ENCODE data around the gene TJAP1. TPM values are rescaled to one million over a fixed set of nuclear protein-coding genes. Genes with fewer than 3 reads are reported as not detected.
"Not testable (repeated sequence)": the region's sequence is repeated elsewhere in the genome, so short reads cannot be mapped to it uniquely, and the experiment has no call there.

TJAP1 gene
- total RNA-seq, 2 experiments from 2014 or later, result 30.2 to 32.9 TPM

DNA sequence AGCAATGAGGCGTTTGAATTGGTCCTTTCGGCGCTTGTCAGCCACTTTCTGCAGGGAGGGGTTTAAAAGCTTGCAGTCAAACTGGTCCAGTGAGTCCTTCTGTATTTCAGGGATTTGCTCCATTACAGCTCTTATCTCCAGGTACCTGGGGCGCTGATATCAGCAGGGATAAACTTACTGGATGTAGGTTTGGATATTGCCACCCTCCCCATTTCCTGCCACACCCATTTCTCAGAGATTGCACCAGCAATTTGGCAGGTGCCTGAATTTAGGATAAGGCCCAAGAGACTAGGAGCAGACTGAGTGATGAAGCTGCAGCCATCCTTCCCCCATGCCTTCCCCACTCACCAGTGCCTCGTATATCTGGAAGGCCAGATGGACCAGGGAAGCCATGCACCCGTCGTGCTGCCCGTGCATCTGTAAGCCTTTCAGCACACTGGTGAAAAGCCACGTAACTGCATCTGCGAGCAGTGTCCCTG, 47.2 kb downstream of the TJAP1 start:
- Mint-ChIP-seq H3K4me3 (no peak overlapping the region), H3K27me3 (no peaks in the 10 kb centered on the region), H3K27ac (no peak overlapping the region), H3K9me3 (no peaks in the 10 kb centered on the region), H3K4me1 (ENCODE audit: low read depth) (peaks cover 11% of the 10 kb centered on the region), H3K36me3 (ENCODE audit: low read depth) (peaks cover 56% of the 10 kb centered on the region)
- intact Hi-C loops (cut with micrococcal nuclease), result no loop called here
- POLR2A ChIA-PET, result interaction anchor here (1.2 to 5.1 kb wide), 4 partner anchors 10 to 50 kb away, joined by 3 to 20 read pairs (median 4); partner anchors contain the start of genes POLH and XPO5
- ATAC-seq (no peak), DNase-seq (no peak)
- no peak for TF ChIP-seq CTCF (IDR thresholded peaks at IDR 0.05)
- CTCF ChIA-PET, result interaction anchor here (2.5 kb wide), 1 partner anchor 18 kb away, joined by 9 read pairs; no protein-coding TSS in a partner anchor

DNA sequence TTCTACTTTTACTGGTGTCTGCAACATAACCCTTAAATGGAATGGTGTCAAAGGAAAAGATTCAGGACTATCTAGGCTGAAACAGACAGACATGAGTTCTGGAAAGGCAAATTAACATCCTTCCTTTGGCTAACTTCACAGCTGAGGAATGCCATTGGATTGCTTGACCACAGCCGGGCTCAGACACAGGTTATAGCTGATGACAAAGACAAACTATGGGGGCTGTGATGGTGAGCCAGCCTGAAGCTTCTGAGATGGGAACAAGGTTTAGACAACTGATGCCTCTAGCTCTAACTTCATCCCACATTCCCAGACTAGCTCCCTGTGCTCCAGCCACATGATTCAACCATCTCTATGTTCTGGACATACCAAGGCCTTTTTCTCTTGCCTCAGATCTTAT, 54.8 kb downstream of the TJAP1 start:
- ChIA-PET CTCF (interaction anchor here (0.8 to 1.6 kb wide), 2 partner anchors 11 to 76 kb away, joined by 4 to 5 read pairs; no protein-coding TSS in a partner anchor), POLR2A (interaction anchor here (0.5 to 7.0 kb wide), 8 partner anchors 12 to 305 kb away, joined by 3 to 91 read pairs (median 4); partner anchors contain the start of genes POLR1C and YIPF3)
- H3K4me1 Mint-ChIP-seq (ENCODE audit: low read depth), result no peaks in the 10 kb centered on the region
- DNase-seq (no peak), ATAC-seq (no peak)
- no peaks in the 10 kb centered on the region for H3K27me3 Mint-ChIP-seq
- H3K36me3 Mint-ChIP-seq (ENCODE audit: low read depth), result peaks cover 50% of the 10 kb centered on the region
- TF ChIP-seq CTCF (IDR thresholded peaks at IDR 0.05), result no peak
- H3K9me3 Mint-ChIP-seq, result no peaks in the 10 kb centered on the region
- H3K4me3 Mint-ChIP-seq, result no peak overlapping the region
- intact Hi-C loops (cut with micrococcal nuclease), result no loop called here
- H3K27ac Mint-ChIP-seq, result no peak overlapping the region

- ATAC-seq, result not testable (repeated sequence)
Measured at GRCh38 chr6:43538986-43539385, 61.6 kb downstream of the TJAP1 start.

GRCh38 chr6:43539409-43539808, 62.0 kb downstream of the TJAP1 start:
- H3K4me1 Mint-ChIP-seq (ENCODE audit: low read depth); DNase-seq; ATAC-seq; H3K4me3 Mint-ChIP-seq; H3K9me3 Mint-ChIP-seq; POLR2A ChIA-PET; H3K27ac Mint-ChIP-seq; H3K27me3 Mint-ChIP-seq; intact Hi-C loops (cut with micrococcal nuclease): not testable (repeated sequence)
- CTCF ChIA-PET, result interaction anchor here (1.5 kb wide), 1 partner anchor 12 kb away, joined by 6 read pairs; no protein-coding TSS in a partner anchor
- H3K36me3 Mint-ChIP-seq (ENCODE audit: low read depth), result peaks cover 45% of the 10 kb centered on the region

More at GRCh38 chr6:43538986-43539385, 61.6 kb downstream of the TJAP1 start:
- POLR2A ChIA-PET, result interaction anchor here (0.8 kb wide), 1 partner anchor 111 kb away, joined by 3 read pairs; no protein-coding TSS in a partner anchor
- H3K27ac Mint-ChIP-seq; H3K4me3 Mint-ChIP-seq; H3K9me3 Mint-ChIP-seq; H3K4me1 Mint-ChIP-seq (ENCODE audit: low read depth); H3K27me3 Mint-ChIP-seq; DNase-seq; intact Hi-C loops (cut with micrococcal nuclease): not testable (repeated sequence)
- CTCF ChIA-PET, result interaction anchor here (1.5 to 1.7 kb wide), 2 partner anchors 12 to 70 kb away, joined by 6 to 9 read pairs; no protein-coding TSS in a partner anchor
- H3K36me3 Mint-ChIP-seq (ENCODE audit: low read depth), result peaks cover 42% of the 10 kb centered on the region

DNA sequence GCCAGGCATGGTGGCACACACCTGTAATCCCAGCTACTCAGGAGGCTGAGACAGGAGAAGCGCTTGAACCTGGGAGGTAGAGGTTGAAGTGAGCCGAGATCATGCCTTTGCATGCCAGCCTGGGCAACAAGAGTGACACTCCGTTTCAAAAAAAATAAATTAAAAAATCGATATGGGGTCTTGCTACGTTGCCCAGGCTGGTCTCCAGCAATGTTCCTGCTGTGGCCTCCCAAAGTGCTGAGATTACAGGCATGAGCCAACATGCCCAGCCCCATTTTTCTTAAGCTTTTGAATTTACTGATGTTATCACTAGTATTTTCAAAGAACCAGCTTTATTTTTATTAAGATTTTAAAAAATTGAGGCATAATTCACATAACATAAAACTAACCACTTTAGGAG, 63.1 kb downstream of the TJAP1 start:
- intact Hi-C loops (cut with micrococcal nuclease), result no loop called here
- no peak for TF ChIP-seq CTCF (IDR thresholded peaks at IDR 0.05)
- ATAC-seq (no peak), DNase-seq (no peak)
- Mint-ChIP-seq H3K36me3 (ENCODE audit: low read depth) (peaks cover 49% of the 10 kb centered on the region), H3K27ac (no peak overlapping the region), H3K4me3 (no peak overlapping the region), H3K9me3 (no peaks in the 10 kb centered on the region), H3K4me1 (ENCODE audit: low read depth) (no peaks in the 10 kb centered on the region), H3K27me3 (no peaks in the 10 kb centered on the region)
- POLR2A ChIA-PET, result interaction anchor here (1.4 kb wide), 1 partner anchor 19 kb away, joined by 4 read pairs; no protein-coding TSS in a partner anchor
- CTCF ChIA-PET, result interaction anchor here (1.4 kb wide), 1 partner anchor 68 kb away, joined by 3 read pairs; no protein-coding TSS in a partner anchor
